GM21717 (cell line): ENCODE results near the gene ADARB1.

Experiments used
- ATAC-seq: cut with Tn5 transposase; IDR thresholded peaks from one replicate; pipeline ENCODE4 v1.9.1; 2021; ENCODE audit warnings: mild to moderate bottlenecking, moderate library complexity; ENCODE audit not compliant: unreplicated experiment

ADARB1 gene

GRCh38 chr21:45220714-45221490, 146.5 kb downstream of the ADARB1 start:
- no peak for ATAC-seq

- no peak for ATAC-seq
Observed at GRCh38 chr21:45222001-45222400, 147.6 kb downstream of the ADARB1 start.

- ATAC-seq = no peak
Observed at GRCh38 chr21:45223236-45224185, 149.1 kb downstream of the ADARB1 start.

- no peak for ATAC-seq
Observed at GRCh38 chr21:45224189-45224938, 150.0 kb downstream of the ADARB1 start.

GRCh38 chr21:45225041-45225740, 150.8 kb downstream of the ADARB1 start:
- no peak for ATAC-seq

GRCh38 chr21:45225741-45226327, 151.5 kb downstream of the ADARB1 start:
- ATAC-seq = no peak

GRCh38 chr21:45226540-45227326, 152.4 kb downstream of the ADARB1 start:
- ATAC-seq = no peak

- ATAC-seq = no peak
Observed at GRCh38 chr21:45227735-45228134, 153.4 kb downstream of the ADARB1 start.

GRCh38 chr21:45228171-45228641, 153.8 kb downstream of the ADARB1 start:
- no peak for ATAC-seq

- no peak for ATAC-seq
Observed at GRCh38 chr21:45228656-45229240, 154.4 kb downstream of the ADARB1 start.

- ATAC-seq = no peak
Observed at GRCh38 chr21:45231705-45232104, 157.3 kb downstream of the ADARB1 start.

- no peak for ATAC-seq
Observed at GRCh38 chr21:45234127-45234526, 159.7 kb downstream of the ADARB1 start.

- ATAC-seq = no peak
Observed at GRCh38 chr21:45234965-45235364, 160.6 kb downstream of the ADARB1 start.

- ATAC-seq = no peak
Observed at GRCh38 chr21:45235488-45235887, 161.1 kb downstream of the ADARB1 start.

GRCh38 chr21:45236481-45236880, 162.1 kb downstream of the ADARB1 start:
- no peak for ATAC-seq

GRCh38 chr21:45237401-45237800, 163.0 kb downstream of the ADARB1 start:
- ATAC-seq = no peak

GRCh38 chr21:45241357-45241756, 167.0 kb downstream of the ADARB1 start:
- no peak for ATAC-seq

GRCh38 chr21:45243603-45244002, 169.2 kb downstream of the ADARB1 start:
- ATAC-seq = no peak

- no peak for ATAC-seq
Observed at GRCh38 chr21:45244799-45245340, 170.5 kb downstream of the ADARB1 start.
